Measurements from ENCODE around the gene LCNL1.

The LCNL1 gene

GRCh38 chr9:136982232-136983051 lies at the start of gene LCNL1:
Gene LCNL1 (plus strand): TSS chr9:136982993. CDS start chr9:136983587, 594 bp downstream.
- Histone ChIP-seq H3K36me3 (ENCODE audit: insufficient read depth, low read depth, low read length) (no peaks in the 10 kb centered on the region), H3K4me3 (ENCODE audit: low read length) (no peak within 1 kb of the TSS), H3K9me3 (ENCODE audit: insufficient read depth, low read depth, low read length) (no peaks in the 10 kb centered on the region), H3K9ac (ENCODE audit: low read depth, low read length) (no peak within 1 kb of the TSS), H3K27ac (ENCODE audit: low read length) (no peak within 1 kb of the TSS), H3K4me1 (ENCODE audit: insufficient read depth, low read length) (no peaks in the 10 kb centered on the region; the same call in 1 of the 2 replicates), H3K27me3 (ENCODE audit: insufficient read depth, low read length) (peaks cover 41% of the 10 kb centered on the region)

GRCh38 chr9:136934277-136934676 lies 48.5 kb upstream of the LCNL1 start:
- Histone ChIP-seq H3K27me3 (ENCODE audit: insufficient read depth, low read length) (no peaks in the 10 kb centered on the region), H3K4me1 (ENCODE audit: insufficient read depth, low read length) (no peaks in the 10 kb centered on the region), H3K9ac (ENCODE audit: low read depth, low read length) (no peak overlapping the region), H3K9me3 (ENCODE audit: insufficient read depth, low read depth, low read length) (no peaks in the 10 kb centered on the region), H3K27ac (ENCODE audit: low read length) (no peak overlapping the region), H3K36me3 (ENCODE audit: insufficient read depth, low read depth, low read length) (peaks cover 4% of the 10 kb centered on the region; the same call in 1 of the 2 replicates), H3K4me3 (ENCODE audit: low read length) (no peak overlapping the region)

GRCh38 chr9:136935651-136936050 lies 47.1 kb upstream of the LCNL1 start:
- H3K4me3 ChIP-seq (ENCODE audit: low read length), result no peak overlapping the region
- H3K27ac ChIP-seq (ENCODE audit: low read length), result no peak overlapping the region
- H3K27me3 ChIP-seq (ENCODE audit: insufficient read depth, low read length), result no peaks in the 10 kb centered on the region
- no peak overlapping the region for H3K9ac ChIP-seq (ENCODE audit: low read depth, low read length)
- no peaks in the 10 kb centered on the region for H3K4me1 ChIP-seq (ENCODE audit: insufficient read depth, low read length)
- no peaks in the 10 kb centered on the region for H3K9me3 ChIP-seq (ENCODE audit: insufficient read depth, low read depth, low read length)
- H3K36me3 ChIP-seq (ENCODE audit: insufficient read depth, low read depth, low read length), result peaks cover 16% of the 10 kb centered on the region; the same call in 1 of the 2 replicates

- Histone ChIP-seq H3K4me1 (ENCODE audit: insufficient read depth, low read length) (no peaks in the 10 kb centered on the region), H3K9ac (ENCODE audit: low read depth, low read length) (no peak overlapping the region), H3K27me3 (ENCODE audit: insufficient read depth, low read length) (no peaks in the 10 kb centered on the region), H3K9me3 (ENCODE audit: insufficient read depth, low read depth, low read length) (no peaks in the 10 kb centered on the region), H3K36me3 (ENCODE audit: insufficient read depth, low read depth, low read length) (peaks cover 26% of the 10 kb centered on the region), H3K27ac (ENCODE audit: low read length) (no peak overlapping the region), H3K4me3 (ENCODE audit: low read length) (no peak overlapping the region)
Observed at GRCh38 chr9:136936645-136937170, 46.1 kb upstream of the LCNL1 start.

- Histone ChIP-seq H3K4me1 (ENCODE audit: insufficient read depth, low read length) (no peaks in the 10 kb centered on the region), H3K9me3 (ENCODE audit: insufficient read depth, low read depth, low read length) (no peaks in the 10 kb centered on the region), H3K36me3 (ENCODE audit: insufficient read depth, low read depth, low read length) (peaks cover 29% of the 10 kb centered on the region), H3K9ac (ENCODE audit: low read depth, low read length) (no peak overlapping the region), H3K27ac (ENCODE audit: low read length) (no peak overlapping the region), H3K4me3 (ENCODE audit: low read length) (no peak overlapping the region), H3K27me3 (ENCODE audit: insufficient read depth, low read length) (no peaks in the 10 kb centered on the region)
Observed at GRCh38 chr9:136937186-136938001, 45.4 kb upstream of the LCNL1 start.

- no peaks in the 10 kb centered on the region for H3K27me3 ChIP-seq (ENCODE audit: insufficient read depth, low read length)
- H3K9ac ChIP-seq (ENCODE audit: low read depth, low read length), result no peak overlapping the region
- no peaks in the 10 kb centered on the region for H3K9me3 ChIP-seq (ENCODE audit: insufficient read depth, low read depth, low read length)
- H3K4me3 ChIP-seq (ENCODE audit: low read length), result no peak overlapping the region
- H3K36me3 ChIP-seq (ENCODE audit: insufficient read depth, low read depth, low read length), result peaks cover 29% of the 10 kb centered on the region
- H3K27ac ChIP-seq (ENCODE audit: low read length), result no peak overlapping the region
- H3K4me1 ChIP-seq (ENCODE audit: insufficient read depth, low read length), result no peaks in the 10 kb centered on the region
Observed at GRCh38 chr9:136939431-136939995, 43.3 kb upstream of the LCNL1 start.

GRCh38 chr9:136939996-136940525 lies 42.7 kb upstream of the LCNL1 start:
- no peaks in the 10 kb centered on the region for H3K9me3 ChIP-seq (ENCODE audit: insufficient read depth, low read depth, low read length)
- no peak overlapping the region for H3K4me3 ChIP-seq (ENCODE audit: low read length)
- no peaks in the 10 kb centered on the region for H3K27me3 ChIP-seq (ENCODE audit: insufficient read depth, low read length)
- H3K27ac ChIP-seq (ENCODE audit: low read length), result no peak overlapping the region
- peaks cover 29% of the 10 kb centered on the region for H3K36me3 ChIP-seq (ENCODE audit: insufficient read depth, low read depth, low read length)
- H3K4me1 ChIP-seq (ENCODE audit: insufficient read depth, low read length), result no peaks in the 10 kb centered on the region
- no peak overlapping the region for H3K9ac ChIP-seq (ENCODE audit: low read depth, low read length)

- H3K36me3 ChIP-seq (ENCODE audit: insufficient read depth, low read depth, low read length), result peaks cover 29% of the 10 kb centered on the region
- H3K4me3 ChIP-seq (ENCODE audit: low read length), result no peak overlapping the region
- H3K4me1 ChIP-seq (ENCODE audit: insufficient read depth, low read length), result no peaks in the 10 kb centered on the region
- H3K9me3 ChIP-seq (ENCODE audit: insufficient read depth, low read depth, low read length), result no peaks in the 10 kb centered on the region
- no peak overlapping the region for H3K9ac ChIP-seq (ENCODE audit: low read depth, low read length)
- no peak overlapping the region for H3K27ac ChIP-seq (ENCODE audit: low read length)
- no peaks in the 10 kb centered on the region for H3K27me3 ChIP-seq (ENCODE audit: insufficient read depth, low read length)
Observed at GRCh38 chr9:136940526-136941230, 42.1 kb upstream of the LCNL1 start.

GRCh38 chr9:136941231-136942111 lies 41.3 kb upstream of the LCNL1 start:
- Histone ChIP-seq H3K36me3 (ENCODE audit: insufficient read depth, low read depth, low read length) (peaks cover 29% of the 10 kb centered on the region), H3K9me3 (ENCODE audit: insufficient read depth, low read depth, low read length) (no peaks in the 10 kb centered on the region)

GRCh38 chr9:136942112-136942880 lies 40.5 kb upstream of the LCNL1 start:
- Histone ChIP-seq H3K4me1 (ENCODE audit: insufficient read depth, low read length) (no peaks in the 10 kb centered on the region), H3K27me3 (ENCODE audit: insufficient read depth, low read length) (no peaks in the 10 kb centered on the region), H3K27ac (ENCODE audit: low read length) (no peak overlapping the region), H3K36me3 (ENCODE audit: insufficient read depth, low read depth, low read length) (peaks cover 29% of the 10 kb centered on the region), H3K9ac (ENCODE audit: low read depth, low read length) (no peak overlapping the region), H3K9me3 (ENCODE audit: insufficient read depth, low read depth, low read length) (no peaks in the 10 kb centered on the region), H3K4me3 (ENCODE audit: low read length) (no peak overlapping the region)

More at GRCh38 chr9:136941231-136942111, 41.3 kb upstream of the LCNL1 start:
- Histone ChIP-seq H3K9ac (ENCODE audit: low read depth, low read length) (no peak overlapping the region), H3K4me3 (ENCODE audit: low read length) (no peak overlapping the region), H3K4me1 (ENCODE audit: insufficient read depth, low read length) (no peaks in the 10 kb centered on the region), H3K27ac (ENCODE audit: low read length) (no peak overlapping the region), H3K27me3 (ENCODE audit: insufficient read depth, low read length) (no peaks in the 10 kb centered on the region)

All from iPS-20b (cell line).